CD4-positive, alpha-beta T cell (primary cell): ENCODE results near the gene FA2H. TPM values are rescaled to one million over a fixed set of nuclear protein-coding genes. Genes with fewer than 3 reads are reported as not detected.

Source experiments
- ATAC-seq: fragments of 200-7000 bp; cut with Tn5 transposase; one replicate; pipeline ENCODE4 v1.10.0; 2022; ENCODE audit warnings: mild to moderate bottlenecking; ENCODE audit not compliant: poor library complexity
- CTCF ChIA-PET: fragments of 350-600 bp; sonication (Branson Sonifier 250); formaldehyde crosslinking; loops from one replicate; lab custom pipeline; 2021; ENCODE audit warnings: antibody characterized with exemption, inconsistent platforms; lab: Charles Lee
- POLR2A ChIA-PET: fragments of 350-600 bp; sonication (Branson Sonifier 250); formaldehyde crosslinking; loops from one replicate; lab custom pipeline; 2021; ENCODE audit warnings: antibody characterized with exemption, inconsistent platforms; lab: Charles Lee
- DNase-seq, 14 experiments: peaks; one replicate each; pipeline ENCODE4 v3.0.0-alpha.2; 2013 to 2020; ENCODE audit warnings: mixed read lengths in 2 of 14
- H3K27ac ChIP-seq, 2 donors: one replicate each; pipeline versions ENCODE4 v1.5.1 to v1.7.0; 2013; ENCODE audit warnings: low read length in 2 of 2, low read depth in 1 of 2, mild to moderate bottlenecking in 1 of 2
- H3K27me3 ChIP-seq, 2 experiments: 1 replicate in 1 of 2; 2 replicates in 1 of 2; pipeline versions ENCODE4 v1.6.1 to v1.7.0; 2013; ENCODE audit warnings: low read length in 2 of 2, control low read depth in 1 of 2, mild to moderate bottlenecking in 1 of 2, moderate library complexity in 1 of 2; ENCODE audit not compliant: insufficient read depth in 2 of 2, control insufficient read depth in 1 of 2
- H3K36me3 ChIP-seq: one replicate; pipeline ENCODE4 v1.6.1; 2013; ENCODE audit warnings: low read length, control low read depth; ENCODE audit not compliant: insufficient read depth
- H3K4me1 ChIP-seq: one replicate; pipeline ENCODE4 v1.6.1; 2013; ENCODE audit warnings: low read length, control low read depth; ENCODE audit not compliant: insufficient read depth
- H3K4me3 ChIP-seq: one replicate; pipeline ENCODE4 v1.5.1; 2013; ENCODE audit warnings: mild to moderate bottlenecking, low read length, moderate library complexity
- H3K9me3 ChIP-seq, 2 experiments: 1 replicate in 1 of 2; 2 replicates in 1 of 2; pipeline versions ENCODE4 v1.6.1 to v1.7.0; 2013; ENCODE audit warnings: low read length in 2 of 2, mild to moderate bottlenecking in 2 of 2, control low read depth in 1 of 2, moderate library complexity in 1 of 2; ENCODE audit not compliant: control insufficient read depth in 1 of 2, insufficient read depth in 1 of 2
- H3K27ac Mint-ChIP-seq: one replicate; pipeline ENCODE4 v1.8.0; 2020; ENCODE audit warnings: mixed read lengths
- H3K27me3 Mint-ChIP-seq: one replicate; pipeline ENCODE4 v1.8.0; 2021; ENCODE audit warnings: mixed read lengths
- H3K36me3 Mint-ChIP-seq: one replicate; pipeline ENCODE4 v1.8.0; 2021; ENCODE audit warnings: low read depth, mixed read lengths
- H3K4me1 Mint-ChIP-seq: one replicate; pipeline ENCODE4 v1.8.0; 2021; ENCODE audit warnings: low read depth, mixed read lengths
- H3K4me3 Mint-ChIP-seq: one replicate; pipeline ENCODE4 v1.8.0; 2020; ENCODE audit warnings: mild to moderate bottlenecking, mixed read lengths
- H3K9me3 Mint-ChIP-seq: one replicate; pipeline ENCODE4 v1.8.0; 2020; ENCODE audit warnings: mixed read lengths
- intact Hi-C, 2 experiments: fragments of 100-400 bp; cut with DNase I in 1 of 2; cut with micrococcal nuclease in 1 of 2; formaldehyde crosslinking; loops; one replicate each; pipeline versions ENCODE4 v1.15.1 to v1.9.0; 2023 to 2025; cut with DNase I, micrococcal nuclease
- total RNA-seq, 174 experiments: library from RNA in 2 of 174; stranded (reverse) in 2 of 174; gene quantifications; one replicate each; pipeline ENCODE4 v1.2.3 and lab custom pipeline; 2021 to 2026
- TF ChIP-seq, protein P1 (sequence below): fragments of 200-600 bp; IDR thresholded peaks from one replicate; pipeline ENCODE4 v1.8.0; 2022; ENCODE audit warnings: antibody characterized with exemption, mild to moderate bottlenecking

FA2H gene
- total RNA-seq, 2 experiments from 2014 or later, result not detected

DNA sequence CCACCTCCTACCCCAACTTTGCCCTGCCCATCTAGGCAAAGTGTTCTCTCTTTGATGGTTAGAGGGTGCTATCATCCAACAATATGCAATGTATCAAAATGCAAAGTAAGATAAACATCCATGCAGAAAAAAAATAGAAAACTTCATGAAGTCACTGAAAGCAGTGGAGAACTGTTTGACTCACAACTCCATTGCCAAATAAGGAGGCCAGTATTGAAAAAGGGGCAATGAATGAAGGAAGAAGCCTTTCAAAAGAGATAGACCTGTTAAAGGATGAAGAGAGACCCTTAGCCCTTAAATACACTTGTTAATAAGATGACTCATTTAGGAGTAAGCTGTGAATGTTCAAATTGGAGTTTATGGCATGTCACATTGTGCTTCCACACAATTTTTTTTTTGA, 13.0 kb downstream of the FA2H start:
- H3K9me3 ChIP-seq, result no peaks in the 10 kb centered on the region
- Mint-ChIP-seq H3K9me3 (no peaks in the 10 kb centered on the region), H3K27me3 (peaks cover 15% of the 10 kb centered on the region), H3K27ac (no peak overlapping the region), H3K36me3 (no peaks in the 10 kb centered on the region), H3K4me3 (no peak overlapping the region), H3K4me1 (no peaks in the 10 kb centered on the region)
- CTCF ChIA-PET, result no interaction called here
- no peaks in the 10 kb centered on the region for H3K4me1 ChIP-seq
- H3K4me3 ChIP-seq, result no peak overlapping the region
- DNase-seq (no peak), ATAC-seq (no peak)
- H3K27ac ChIP-seq, result no peak overlapping the region
- peaks cover 0 to 4% of the 10 kb centered on the region in 2 experiments for H3K27me3 ChIP-seq
- intact Hi-C loops, result no loop called here
- TF ChIP-seq, protein P1, sequence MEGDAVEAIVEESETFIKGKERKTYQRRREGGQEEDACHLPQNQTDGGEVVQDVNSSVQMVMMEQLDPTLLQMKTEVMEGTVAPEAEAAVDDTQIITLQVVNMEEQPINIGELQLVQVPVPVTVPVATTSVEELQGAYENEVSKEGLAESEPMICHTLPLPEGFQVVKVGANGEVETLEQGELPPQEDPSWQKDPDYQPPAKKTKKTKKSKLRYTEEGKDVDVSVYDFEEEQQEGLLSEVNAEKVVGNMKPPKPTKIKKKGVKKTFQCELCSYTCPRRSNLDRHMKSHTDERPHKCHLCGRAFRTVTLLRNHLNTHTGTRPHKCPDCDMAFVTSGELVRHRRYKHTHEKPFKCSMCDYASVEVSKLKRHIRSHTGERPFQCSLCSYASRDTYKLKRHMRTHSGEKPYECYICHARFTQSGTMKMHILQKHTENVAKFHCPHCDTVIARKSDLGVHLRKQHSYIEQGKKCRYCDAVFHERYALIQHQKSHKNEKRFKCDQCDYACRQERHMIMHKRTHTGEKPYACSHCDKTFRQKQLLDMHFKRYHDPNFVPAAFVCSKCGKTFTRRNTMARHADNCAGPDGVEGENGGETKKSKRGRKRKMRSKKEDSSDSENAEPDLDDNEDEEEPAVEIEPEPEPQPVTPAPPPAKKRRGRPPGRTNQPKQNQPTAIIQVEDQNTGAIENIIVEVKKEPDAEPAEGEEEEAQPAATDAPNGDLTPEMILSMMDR, result no peak
- H3K36me3 ChIP-seq, result no peaks in the 10 kb centered on the region
- POLR2A ChIA-PET, result no interaction called here

DNA sequence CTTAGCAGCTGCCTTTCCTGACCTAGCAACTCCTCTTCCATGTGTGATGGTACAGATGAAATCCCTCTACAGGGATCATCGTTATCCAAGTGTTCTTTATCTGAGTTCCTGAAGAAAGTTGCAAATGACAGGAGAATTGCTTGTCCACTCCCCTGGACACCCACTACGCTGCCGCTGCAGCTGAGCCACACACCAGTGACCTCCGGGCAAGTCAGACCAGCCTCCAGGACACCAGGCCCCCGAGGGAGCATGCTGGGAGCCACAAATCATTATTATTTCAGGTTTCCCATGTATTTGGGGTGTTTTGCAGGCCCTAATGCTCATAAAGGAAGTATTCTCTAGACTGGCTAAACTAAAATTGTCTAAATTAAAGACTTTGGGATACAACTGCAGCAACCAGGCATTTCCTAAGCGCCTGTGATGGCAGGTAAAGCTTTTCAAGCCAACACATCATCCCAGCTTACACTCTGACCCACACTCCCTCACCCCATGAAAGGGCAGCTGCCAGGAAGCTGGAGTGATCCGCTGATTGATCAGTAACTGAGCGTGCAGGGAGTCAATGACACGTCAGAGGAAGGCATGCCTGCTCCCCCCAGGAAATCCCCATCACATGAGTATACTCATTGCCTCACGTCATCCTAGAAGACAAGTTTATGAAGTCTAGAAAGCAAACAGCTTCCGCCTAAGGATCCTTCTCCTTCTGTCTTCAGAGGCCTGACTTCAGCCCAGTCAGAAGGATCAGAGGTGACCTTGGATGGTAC, 14.4 kb downstream of the FA2H start:
- peaks cover 0 to 4% of the 10 kb centered on the region in 2 experiments for H3K27me3 ChIP-seq
- no peaks in the 10 kb centered on the region for H3K9me3 Mint-ChIP-seq
- no peak overlapping the region for H3K27ac Mint-ChIP-seq
- H3K36me3 Mint-ChIP-seq, result no peaks in the 10 kb centered on the region
- ChIA-PET POLR2A (no interaction called here), CTCF (no interaction called here)
- no peak overlapping the region for H3K4me3 Mint-ChIP-seq
- DNase-seq, result peak in 3 of 14 experiments; percentile 16 to 51 (median 29)
- H3K4me3 ChIP-seq, result no peak overlapping the region
- peaks cover 15% of the 10 kb centered on the region for H3K27me3 Mint-ChIP-seq
- no peaks in the 10 kb centered on the region for H3K4me1 Mint-ChIP-seq
- intact Hi-C loops, result no loop called here
- H3K36me3 ChIP-seq, result no peaks in the 10 kb centered on the region
- H3K4me1 ChIP-seq, result no peaks in the 10 kb centered on the region
- no peaks in the 10 kb centered on the region for H3K9me3 ChIP-seq
- ATAC-seq, result no peak
- TF ChIP-seq, protein P1, result no peak
- H3K27ac ChIP-seq, result no peak overlapping the region

DNA sequence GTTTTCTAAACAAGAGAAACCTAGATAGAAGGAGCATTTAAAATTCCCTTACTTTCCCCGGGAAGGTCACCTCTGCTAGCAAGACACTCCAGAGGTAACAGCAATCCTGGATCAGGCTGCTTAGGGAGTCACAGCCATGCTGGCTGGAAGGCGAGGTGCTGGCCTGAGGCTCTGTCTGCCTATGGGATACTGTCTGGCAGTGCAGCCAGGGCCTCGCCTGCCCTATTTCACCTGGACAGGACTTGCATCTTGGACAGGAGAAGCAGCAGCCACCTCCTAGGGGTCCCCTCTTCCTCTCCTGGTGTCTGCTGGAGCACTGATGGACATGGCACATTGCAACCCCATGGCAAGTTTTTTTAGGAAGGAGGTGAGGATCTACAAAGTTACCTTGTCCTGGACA, 15.1 kb downstream of the FA2H start:
- CTCF ChIA-PET, result no interaction called here

More for the DNA sequence above, 15.1 kb downstream of the FA2H start:
- TF ChIP-seq, protein P1, result no peak
- POLR2A ChIA-PET, result no interaction called here
- H3K9me3 ChIP-seq, result no peaks in the 10 kb centered on the region
- intact Hi-C loops, result no loop called here
- H3K4me3 ChIP-seq, result no peak overlapping the region
- no peaks in the 10 kb centered on the region for H3K36me3 Mint-ChIP-seq
- H3K27me3 ChIP-seq, result peaks cover 0 to 4% of the 10 kb centered on the region in 2 experiments
- H3K27ac ChIP-seq, result no peak overlapping the region
- H3K4me1 Mint-ChIP-seq, result no peaks in the 10 kb centered on the region
- H3K36me3 ChIP-seq, result no peaks in the 10 kb centered on the region
- H3K4me3 Mint-ChIP-seq, result no peak overlapping the region
- no peak for ATAC-seq
- no peak for DNase-seq
- H3K9me3 Mint-ChIP-seq, result no peaks in the 10 kb centered on the region
- H3K27ac Mint-ChIP-seq, result no peak overlapping the region
- no peaks in the 10 kb centered on the region for H3K4me1 ChIP-seq
- H3K27me3 Mint-ChIP-seq, result peaks cover 11% of the 10 kb centered on the region
